Loucy (cell line): ENCODE measurements around the gene DENND4C.
"Not testable (repeated sequence)": the region's sequence is repeated elsewhere in the genome, so short reads cannot be mapped to it uniquely, and the experiment has no call there.

Source experiments
- H2AFZ ChIP-seq: fragments of 200-600 bp; sonication (generic); 2 replicates; pipeline ENCODE4 v1.6.0; 2016; ENCODE audit warnings: antibody characterized with exemption, mild to moderate bottlenecking, low read length, moderate library complexity
- H3F3A ChIP-seq: fragments of 200-600 bp; 2 replicates; pipeline ENCODE4 v1.6.0; 2016; ENCODE audit warnings: antibody characterized with exemption, low read depth, mild to moderate bottlenecking
- H3K27me3 ChIP-seq: fragments of 200-600 bp; sonication (generic); 2 replicates; pipeline ENCODE4 v1.6.1; 2014; ENCODE audit warnings: low read length, mild to moderate bottlenecking; ENCODE audit not compliant: insufficient read depth, poor library complexity, severe bottlenecking
- H3K36me3 ChIP-seq: fragments of 200-600 bp; sonication (generic); 2 replicates; pipeline ENCODE4 v1.6.1; 2016; ENCODE audit warnings: low read length; ENCODE audit not compliant: insufficient read depth
- H3K4me1 ChIP-seq: fragments of 200-600 bp; sonication (generic); 2 replicates; pipeline ENCODE4 v1.5.1; 2014; ENCODE audit warnings: low read length, mild to moderate bottlenecking; ENCODE audit not compliant: insufficient read depth, poor library complexity, severe bottlenecking
- H3K4me2 ChIP-seq: fragments of 200-600 bp; sonication (generic); 2 replicates; pipeline ENCODE4 v1.6.0; 2014; ENCODE audit warnings: antibody characterized with exemption, low read length, low read depth, mild to moderate bottlenecking; ENCODE audit not compliant: poor library complexity, severe bottlenecking
- H3K4me3 ChIP-seq: fragments of 200-600 bp; sonication (generic); 2 replicates; pipeline ENCODE4 v1.5.1; 2014; ENCODE audit warnings: low read length, mild to moderate bottlenecking, mixed read lengths; ENCODE audit not compliant: poor library complexity, severe bottlenecking
- H3K79me2 ChIP-seq: fragments of 200-600 bp; sonication (generic); 2 replicates; pipeline ENCODE4 v1.6.1; 2014; ENCODE audit warnings: low read length; ENCODE audit not compliant: insufficient read depth
- H3K9ac ChIP-seq: fragments of 200-600 bp; sonication (generic); 2 replicates; pipeline ENCODE4 v1.6.0; 2014; ENCODE audit warnings: mild to moderate bottlenecking, low read depth, low read length, moderate library complexity; ENCODE audit not compliant: poor library complexity, severe bottlenecking
- H3K9me2 ChIP-seq: fragments of 200-600 bp; sonication (generic); replicated peaks from 2 replicates; pipeline ENCODE4 v1.6.1; 2016; ENCODE audit warnings: low read depth, low read length, mixed read lengths
- H3K9me3 ChIP-seq: fragments of 200-600 bp; sonication (generic); 2 replicates; pipeline ENCODE4 v1.6.1; 2014; ENCODE audit warnings: mild to moderate bottlenecking, antibody characterized with exemption, low read length, low read depth; ENCODE audit not compliant: insufficient read depth
- H4K20me1 ChIP-seq: fragments of 200-600 bp; sonication (generic); 2 replicates; pipeline ENCODE4 v1.6.0; 2014; ENCODE audit warnings: antibody characterized with exemption, low read length, mild to moderate bottlenecking; ENCODE audit not compliant: insufficient read depth, poor library complexity, severe bottlenecking
- CTCF ChIP-seq: fragments of 200-600 bp; sonication (generic); conservative IDR thresholded peaks from 2 replicates; pipeline ENCODE4 v1.5.1; 2014; ENCODE audit warnings: mild to moderate bottlenecking, antibody characterized with exemption, low read length
- EZH2phosphoT487 ChIP-seq: fragments of 200-600 bp; IDR thresholded peaks from 2 replicates; pipeline ENCODE4 v1.6.1; 2018; ENCODE audit warnings: antibody characterized with exemption, mild to moderate bottlenecking, moderate library complexity, borderline replicate concordance

DENND4C gene

GRCh38 chr9:19255821-19256220, 25.3 kb downstream of the DENND4C start:
- H4K20me1 ChIP-seq, result peaks cover 38% of the 10 kb centered on the region
- no peak overlapping the region for H3K9ac ChIP-seq

GRCh38 chr9:19259665-19260255, 29.3 kb downstream of the DENND4C start:
- not testable (repeated sequence) for H3K9ac ChIP-seq, H3K9me3 ChIP-seq, H2AFZ ChIP-seq, H3K4me1 ChIP-seq, H3K27me3 ChIP-seq, H3F3A ChIP-seq, H3K4me3 ChIP-seq, H3K4me2 ChIP-seq, H3K9me2 ChIP-seq, H3K36me3 ChIP-seq
- Histone ChIP-seq H4K20me1 (peaks cover 24% of the 10 kb centered on the region), H3K79me2 (peaks cover 73% of the 10 kb centered on the region)

More at GRCh38 chr9:19255821-19256220, 25.3 kb downstream of the DENND4C start:
- TF ChIP-seq EZH2phosphoT487 (no peak), CTCF (no peak)
- no peaks in the 10 kb centered on the region for H3K36me3 ChIP-seq
- no peaks in the 10 kb centered on the region for H3F3A ChIP-seq
- H3K4me1 ChIP-seq, result no peaks in the 10 kb centered on the region
- no peaks in the 10 kb centered on the region for H3K9me2 ChIP-seq
- no peak overlapping the region for H3K4me2 ChIP-seq
- H2AFZ ChIP-seq, result no peak overlapping the region
- no peaks in the 10 kb centered on the region for H3K9me3 ChIP-seq
- H3K27me3 ChIP-seq, result no peaks in the 10 kb centered on the region
- H3K79me2 ChIP-seq, result peaks cover 76% of the 10 kb centered on the region
- H3K4me3 ChIP-seq, result no peak overlapping the region

- not testable (repeated sequence) for H3K9ac ChIP-seq, H3K4me3 ChIP-seq, H3K4me1 ChIP-seq, H3K36me3 ChIP-seq, H3K9me2 ChIP-seq, H2AFZ ChIP-seq, H3K9me3 ChIP-seq, H3K4me2 ChIP-seq, H3F3A ChIP-seq, H3K27me3 ChIP-seq
- Histone ChIP-seq H3K79me2 (peaks cover 91% of the 10 kb centered on the region), H4K20me1 (peaks cover 29% of the 10 kb centered on the region)
These were observed 35.1 kb downstream of the DENND4C start for GRCh38 chr9:19265602-19266001.

- not testable (repeated sequence) for H3K4me1 ChIP-seq, H3K9me2 ChIP-seq, H3K4me3 ChIP-seq, H3K9me3 ChIP-seq, H3K36me3 ChIP-seq, H3K9ac ChIP-seq, H3K27me3 ChIP-seq, H3F3A ChIP-seq, H2AFZ ChIP-seq, H3K4me2 ChIP-seq
- Histone ChIP-seq H4K20me1 (peaks cover 26% of the 10 kb centered on the region), H3K79me2 (peaks cover 92% of the 10 kb centered on the region)
These were observed 36.4 kb downstream of the DENND4C start for GRCh38 chr9:19266778-19267384.
